Activated CD8-positive, alpha-beta T cell treated with anti-CD3 and anti-CD28 coated beads for 36 hours (primary cell): ENCODE data around the gene HS6ST2. TPM values are rescaled to one million over a fixed set of nuclear protein-coding genes. Genes with fewer than 3 reads are reported as not detected.

ENCODE experiments used
- ATAC-seq: fragments of 200-7000 bp; cut with Tn5 transposase; one replicate; pipeline ENCODE4 v1.10.0; 2021; ENCODE audit warnings: mild to moderate bottlenecking, moderate library complexity
- CTCF ChIA-PET: fragments of 350-600 bp; sonication (Branson Sonifier 250); formaldehyde crosslinking; loops from one replicate; lab custom pipeline; 2021; ENCODE audit warnings: antibody characterized with exemption; lab: Charles Lee
- POLR2A ChIA-PET: fragments of 350-600 bp; sonication (Branson Sonifier 250); formaldehyde crosslinking; loops from one replicate; lab custom pipeline; 2021; ENCODE audit warnings: antibody characterized with exemption; lab: Charles Lee
- DNase-seq: peaks from one replicate; pipeline ENCODE4 v3.0.0-alpha.2; 2020
- H3K27ac Mint-ChIP-seq: one replicate; pipeline ENCODE4 v1.8.0; 2021; ENCODE audit warnings: mild to moderate bottlenecking, mixed read lengths
- H3K27me3 Mint-ChIP-seq: one replicate; pipeline ENCODE4 v1.8.0; 2021; ENCODE audit warnings: mixed read lengths
- H3K36me3 Mint-ChIP-seq: one replicate; pipeline ENCODE4 v1.8.0; 2021; ENCODE audit warnings: low read depth, mixed read lengths
- H3K4me1 Mint-ChIP-seq: one replicate; pipeline ENCODE4 v1.8.0; 2021; ENCODE audit warnings: low read depth, mixed read lengths
- H3K4me3 Mint-ChIP-seq: one replicate; pipeline ENCODE4 v1.8.0; 2021; ENCODE audit warnings: mild to moderate bottlenecking, moderate library complexity, mixed read lengths
- H3K9me3 Mint-ChIP-seq: one replicate; pipeline ENCODE4 v1.8.0; 2021; ENCODE audit warnings: mixed read lengths
- intact Hi-C: fragments of 100-400 bp; cut with micrococcal nuclease; formaldehyde crosslinking; loops from one replicate; pipeline ENCODE4 v1.10.0; 2022
- total RNA-seq, 2 experiments: library from RNA; stranded (reverse); gene quantifications; one replicate each; pipeline ENCODE4 v1.2.3, GENCODE V29; 2021
- TF ChIP-seq, protein P1 (sequence below): fragments of 200-600 bp; IDR thresholded peaks from one replicate; pipeline ENCODE4 v1.8.0; 2022; ENCODE audit warnings: antibody characterized with exemption, mild to moderate bottlenecking

Gene HS6ST2
- total RNA-seq, 2 experiments from 2014 or later: 0.14 to 0.47 TPM

DNA sequence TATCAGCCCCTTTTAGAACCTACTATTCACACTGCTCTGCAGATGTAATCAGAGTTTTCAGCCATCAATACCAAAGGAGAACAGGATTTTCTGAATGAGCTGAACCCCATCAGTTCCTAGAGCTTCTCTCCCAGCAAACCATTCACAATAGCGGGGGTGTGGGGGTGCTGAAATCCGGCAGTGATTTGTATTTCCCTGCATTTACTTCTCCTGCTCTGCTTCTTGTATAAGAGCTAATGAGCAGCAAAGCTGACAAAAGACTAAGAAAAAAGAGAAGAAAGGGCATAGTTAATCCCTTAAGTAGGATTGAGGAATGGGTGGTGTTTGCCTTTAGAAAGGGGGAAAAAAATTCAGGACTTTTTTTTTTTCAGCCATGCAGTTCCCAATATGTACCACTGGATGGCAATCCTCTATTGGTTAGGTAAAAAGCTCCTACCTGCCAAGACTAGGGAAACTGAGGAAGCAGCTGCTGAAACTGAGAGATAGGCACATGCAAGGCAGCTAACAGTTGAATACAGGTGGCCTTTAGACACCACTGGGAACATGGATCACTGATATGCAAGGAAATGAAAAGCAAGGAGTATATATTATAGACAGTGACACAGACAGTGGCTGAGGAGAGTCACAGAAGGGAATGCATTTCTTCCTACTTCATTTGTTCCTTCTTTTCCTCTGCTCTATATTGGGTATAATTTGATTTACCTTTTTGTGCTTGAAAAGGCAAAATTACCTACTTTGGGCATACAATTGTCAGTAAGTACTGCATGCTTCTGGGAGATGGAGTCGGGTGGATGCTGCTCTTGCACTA is 217.9 kb downstream of the HS6ST2 start:
- intact Hi-C loops: no loop called here
- ChIA-PET CTCF (interaction anchor here (0.6 to 1.3 kb wide), 4 partner anchors 16 to 448 kb away, joined by 3 to 4 read pairs (median 3); no protein-coding TSS in a partner anchor), POLR2A (interaction anchor here (0.6 kb wide), 1 partner anchor 251 kb away, joined by 3 read pairs; the partner anchor contains the start of gene MBNL3)
- Mint-ChIP-seq H3K4me1 (peaks cover 28% of the 10 kb centered on the region), H3K4me3 (no peak overlapping the region), H3K9me3 (no peaks in the 10 kb centered on the region), H3K27me3 (no peaks in the 10 kb centered on the region), H3K27ac (no peak overlapping the region), H3K36me3 (no peaks in the 10 kb centered on the region)
- DNase-seq (no peak), ATAC-seq (no peak)
- TF ChIP-seq, protein P1, sequence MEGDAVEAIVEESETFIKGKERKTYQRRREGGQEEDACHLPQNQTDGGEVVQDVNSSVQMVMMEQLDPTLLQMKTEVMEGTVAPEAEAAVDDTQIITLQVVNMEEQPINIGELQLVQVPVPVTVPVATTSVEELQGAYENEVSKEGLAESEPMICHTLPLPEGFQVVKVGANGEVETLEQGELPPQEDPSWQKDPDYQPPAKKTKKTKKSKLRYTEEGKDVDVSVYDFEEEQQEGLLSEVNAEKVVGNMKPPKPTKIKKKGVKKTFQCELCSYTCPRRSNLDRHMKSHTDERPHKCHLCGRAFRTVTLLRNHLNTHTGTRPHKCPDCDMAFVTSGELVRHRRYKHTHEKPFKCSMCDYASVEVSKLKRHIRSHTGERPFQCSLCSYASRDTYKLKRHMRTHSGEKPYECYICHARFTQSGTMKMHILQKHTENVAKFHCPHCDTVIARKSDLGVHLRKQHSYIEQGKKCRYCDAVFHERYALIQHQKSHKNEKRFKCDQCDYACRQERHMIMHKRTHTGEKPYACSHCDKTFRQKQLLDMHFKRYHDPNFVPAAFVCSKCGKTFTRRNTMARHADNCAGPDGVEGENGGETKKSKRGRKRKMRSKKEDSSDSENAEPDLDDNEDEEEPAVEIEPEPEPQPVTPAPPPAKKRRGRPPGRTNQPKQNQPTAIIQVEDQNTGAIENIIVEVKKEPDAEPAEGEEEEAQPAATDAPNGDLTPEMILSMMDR: peak; percentile 67

DNA sequence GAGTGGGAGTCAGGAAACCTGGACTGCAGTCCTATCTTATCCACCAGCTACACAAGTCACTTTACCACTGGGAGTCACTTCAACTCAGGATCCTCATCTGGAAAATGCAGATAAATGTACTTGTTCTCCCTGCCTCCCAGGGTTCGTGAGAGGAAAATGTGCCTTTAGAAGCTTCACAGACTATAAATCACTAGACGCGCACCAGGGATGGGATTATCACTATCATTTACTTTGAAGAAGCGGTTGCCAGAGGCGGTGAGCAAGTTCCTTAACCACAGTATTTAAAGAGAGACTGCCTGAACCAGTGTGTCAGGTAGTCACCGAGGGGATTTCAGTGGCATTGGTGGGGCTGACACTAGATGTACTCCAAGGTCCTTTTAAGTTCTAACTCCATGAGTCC is 219.5 kb downstream of the HS6ST2 start:
- Mint-ChIP-seq H3K27me3 (no peaks in the 10 kb centered on the region), H3K4me1 (peaks cover 28% of the 10 kb centered on the region), H3K27ac (no peak overlapping the region), H3K36me3 (no peaks in the 10 kb centered on the region), H3K4me3 (no peak overlapping the region), H3K9me3 (no peaks in the 10 kb centered on the region)
- ATAC-seq: no peak
- ChIA-PET CTCF (no interaction called here), POLR2A (no interaction called here)
- intact Hi-C loops: no loop called here
- DNase-seq: no peak
- TF ChIP-seq, protein P1: no peak

DNA sequence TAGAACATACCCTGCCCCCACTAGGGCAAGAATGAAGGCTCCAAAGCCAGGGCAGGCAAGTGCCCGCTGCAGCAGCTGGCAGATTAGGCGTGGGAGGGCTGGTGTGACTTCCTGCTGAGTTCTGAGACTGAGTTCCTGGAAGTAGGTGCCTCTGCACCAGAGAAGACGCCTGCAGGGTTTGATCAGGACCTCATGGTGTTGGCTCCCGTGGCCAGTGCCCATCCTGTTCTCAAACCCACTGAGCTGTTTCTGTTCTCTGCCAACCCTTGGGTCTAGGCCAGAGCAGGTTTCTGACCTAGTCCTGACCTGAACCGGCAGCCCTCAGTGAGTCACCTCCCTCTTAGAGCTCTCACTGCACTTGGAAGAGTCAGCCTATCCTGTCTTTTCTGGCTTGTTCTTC is 220.7 kb downstream of the HS6ST2 start:
- DNase-seq (peak; percentile 79), ATAC-seq (peak; percentile 95)
- no peaks in the 10 kb centered on the region for H3K9me3 Mint-ChIP-seq
- intact Hi-C loops: no loop called here
- H3K36me3 Mint-ChIP-seq: no peaks in the 10 kb centered on the region
- ChIA-PET CTCF (interaction anchor here (1.9 kb wide), 1 partner anchor 102 kb away, joined by 4 read pairs; no protein-coding TSS in a partner anchor), POLR2A (interaction anchor here (1.3 kb wide), 1 partner anchor 12 kb away, joined by 3 read pairs; no protein-coding TSS in a partner anchor)
- no peaks in the 10 kb centered on the region for H3K27me3 Mint-ChIP-seq
- H3K4me1 Mint-ChIP-seq: peaks cover 27% of the 10 kb centered on the region
- peak overlapping the region; percentile 55 for H3K27ac Mint-ChIP-seq
- TF ChIP-seq, protein P1: no peak
- H3K4me3 Mint-ChIP-seq: no peak overlapping the region

DNA sequence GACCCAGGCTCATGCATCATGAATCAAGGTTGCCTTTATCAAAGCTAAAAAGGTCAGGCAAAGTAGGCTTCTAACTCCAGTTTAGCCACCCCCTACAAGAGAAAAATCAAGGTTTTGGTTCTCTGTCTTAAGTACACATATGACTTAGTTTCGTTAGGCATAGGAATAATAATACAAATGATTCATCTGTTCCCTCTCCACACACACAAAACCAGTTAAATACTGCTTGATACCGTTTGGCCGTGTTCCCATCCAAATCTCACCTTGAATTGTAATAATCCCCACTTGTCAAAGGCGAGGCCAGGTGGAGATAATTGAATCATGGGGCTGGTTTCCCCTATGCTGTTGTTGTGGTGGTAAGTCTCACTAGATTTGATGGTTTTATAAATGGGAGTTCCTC is 226.2 kb downstream of the HS6ST2 start:
- DNase-seq (no peak), ATAC-seq (no peak)
- no peaks in the 10 kb centered on the region for H3K36me3 Mint-ChIP-seq
- H3K4me3 Mint-ChIP-seq: no peak overlapping the region
- POLR2A ChIA-PET: no interaction called here
- intact Hi-C loops: no loop called here
- no peaks in the 10 kb centered on the region for H3K9me3 Mint-ChIP-seq
- H3K4me1 Mint-ChIP-seq: peaks cover 3% of the 10 kb centered on the region
- CTCF ChIA-PET: no interaction called here
- TF ChIP-seq, protein P1: no peak
- H3K27me3 Mint-ChIP-seq: no peaks in the 10 kb centered on the region
- H3K27ac Mint-ChIP-seq: no peak overlapping the region

DNA sequence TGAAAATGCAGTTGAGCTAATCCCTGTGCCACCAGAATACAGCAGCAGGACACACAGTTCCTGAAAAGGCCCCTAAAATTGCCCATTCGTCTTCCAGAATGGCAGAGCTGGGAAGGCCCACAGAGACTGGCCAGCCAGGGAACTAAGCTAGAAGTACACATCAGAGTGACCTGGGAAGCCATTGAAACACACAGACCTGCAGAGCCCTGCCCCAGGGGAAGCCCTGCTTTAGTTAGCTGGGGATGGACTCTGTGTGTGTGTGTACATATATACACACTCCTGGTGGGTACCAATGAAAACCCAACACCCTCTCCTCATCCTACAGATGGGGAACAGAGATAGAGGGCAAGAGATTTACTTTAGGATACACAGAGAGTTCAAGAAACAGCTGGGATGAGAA is 227.7 kb downstream of the HS6ST2 start:
- Mint-ChIP-seq H3K36me3 (no peaks in the 10 kb centered on the region), H3K4me1 (peaks cover 2% of the 10 kb centered on the region), H3K27ac (no peak overlapping the region), H3K9me3 (no peaks in the 10 kb centered on the region), H3K27me3 (no peaks in the 10 kb centered on the region), H3K4me3 (no peak overlapping the region)
- DNase-seq (no peak), ATAC-seq (no peak)
- intact Hi-C loops: no loop called here
- TF ChIP-seq, protein P1: no peak
- CTCF ChIA-PET: interaction anchor here (0.6 kb wide), 1 partner anchor 17 kb away, joined by 3 read pairs; no protein-coding TSS in a partner anchor
- POLR2A ChIA-PET: no interaction called here
